Medulla oblongata (tissue), 1 donor: ENCODE results near the gene PPP3CA.
"Not testable (repeated sequence)": the region's sequence is repeated elsewhere in the genome, so short reads cannot be mapped to it uniquely, and the experiment has no call there.

ENCODE experiments used
- DNase-seq: peaks from one replicate; pipeline ENCODE4 v3.0.0-alpha.2; 2015; ENCODE audit errors: extremely low spot score

PPP3CA gene

GRCh38 chr4:101142259-101142658 lies 205.1 kb downstream of the PPP3CA start:
- no peak for DNase-seq

- no peak for DNase-seq
These were observed 205.5 kb downstream of the PPP3CA start for GRCh38 chr4:101141855-101142254.

GRCh38 chr4:101141230-101141629 lies 206.1 kb downstream of the PPP3CA start:
- DNase-seq = no peak

- no peak for DNase-seq
These were observed 207.1 kb downstream of the PPP3CA start for GRCh38 chr4:101140228-101140627.

GRCh38 chr4:101136373-101137370 lies 210.7 kb downstream of the PPP3CA start:
- no peak for DNase-seq

GRCh38 chr4:101135371-101136010 lies 211.8 kb downstream of the PPP3CA start:
- no peak for DNase-seq

GRCh38 chr4:101131058-101131457 lies 216.3 kb downstream of the PPP3CA start:
- DNase-seq = not testable (repeated sequence)

- not testable (repeated sequence) for DNase-seq
These were observed 218.4 kb downstream of the PPP3CA start for GRCh38 chr4:101128898-101129297.

- no peak for DNase-seq
These were observed 218.9 kb downstream of the PPP3CA start for GRCh38 chr4:101128473-101128872.

GRCh38 chr4:101127176-101127790 lies 220.0 kb downstream of the PPP3CA start:
- no peak for DNase-seq

- DNase-seq = no peak
These were observed 221.3 kb downstream of the PPP3CA start for GRCh38 chr4:101126059-101126458.

- DNase-seq = no peak
These were observed 222.0 kb downstream of the PPP3CA start for GRCh38 chr4:101125045-101125942.

- DNase-seq = no peak
These were observed 224.1 kb downstream of the PPP3CA start for GRCh38 chr4:101123231-101123630.

- DNase-seq = no peak
These were observed 225.3 kb downstream of the PPP3CA start for GRCh38 chr4:101122019-101122418.

- no peak for DNase-seq
These were observed 228.2 kb downstream of the PPP3CA start for GRCh38 chr4:101119141-101119540.

- no peak for DNase-seq
These were observed 228.7 kb downstream of the PPP3CA start for GRCh38 chr4:101118617-101119016.

GRCh38 chr4:101115887-101116286 lies 231.4 kb downstream of the PPP3CA start:
- no peak for DNase-seq

GRCh38 chr4:101114936-101115372 lies 232.4 kb downstream of the PPP3CA start:
- peak; percentile 94 for DNase-seq

GRCh38 chr4:101104312-101105052 lies 242.8 kb downstream of the PPP3CA start:
- DNase-seq = no peak

GRCh38 chr4:101103381-101104142 lies 243.8 kb downstream of the PPP3CA start:
- peak; percentile 72 for DNase-seq
